ENCODE results near the gene NBR1.
"Not testable (repeated sequence)": the region's sequence is repeated elsewhere in the genome, so short reads cannot be mapped to it uniquely, and the experiment has no call there.

NBR1 gene

GRCh38 chr17:43170766-43171585 is at the start of gene NBR1:
TSS of gene NBR1 (plus strand) at chr17:43171214. CDS start at chr17:43175800, 4,586 bp downstream.
- peak; percentile 81 for FAIRE-seq

- FAIRE-seq = peak; percentile 96
Measured at GRCh38 chr17:43125133-43125966, 45.7 kb upstream of the NBR1 start, which contains the start of gene BRCA1. TSS of gene BRCA1 (minus strand) at chr17:43125364. CDS start at chr17:43124096, 1,268 bp downstream.

- FAIRE-seq = no peak
Measured at GRCh38 chr17:43125967-43126910, 44.8 kb upstream of the NBR1 start.

GRCh38 chr17:43126911-43127290 is 44.1 kb upstream of the NBR1 start:
- no peak for FAIRE-seq

- FAIRE-seq = not testable (repeated sequence)
Measured at GRCh38 chr17:43127333-43127876, 43.6 kb upstream of the NBR1 start.

GRCh38 chr17:43129671-43130010 is 41.4 kb upstream of the NBR1 start:
- no peak for FAIRE-seq

GRCh38 chr17:43132117-43132516 is 38.9 kb upstream of the NBR1 start:
- no peak for FAIRE-seq

- FAIRE-seq = not testable (repeated sequence)
Measured at GRCh38 chr17:43133439-43133838, 37.6 kb upstream of the NBR1 start.

GRCh38 chr17:43134774-43135453 is 36.1 kb upstream of the NBR1 start:
- no peak for FAIRE-seq

- no peak for FAIRE-seq
Measured at GRCh38 chr17:43135454-43135819, 35.6 kb upstream of the NBR1 start.

- not testable (repeated sequence) for FAIRE-seq
Measured at GRCh38 chr17:43136574-43136973, 34.4 kb upstream of the NBR1 start.

GRCh38 chr17:43138531-43138930 is 32.5 kb upstream of the NBR1 start:
- FAIRE-seq = not testable (repeated sequence)

GRCh38 chr17:43140396-43141332 is 30.4 kb upstream of the NBR1 start:
- FAIRE-seq = no peak

- no peak for FAIRE-seq
Measured at GRCh38 chr17:43142153-43142552, 28.9 kb upstream of the NBR1 start.

- FAIRE-seq = no peak
Measured at GRCh38 chr17:43143201-43143600, 27.8 kb upstream of the NBR1 start.

- no peak for FAIRE-seq
Measured at GRCh38 chr17:43146649-43147048, 24.4 kb upstream of the NBR1 start.

GRCh38 chr17:43151880-43152456 is 19.0 kb upstream of the NBR1 start:
- FAIRE-seq = no peak

GRCh38 chr17:43153197-43153835 is 17.7 kb upstream of the NBR1 start:
- FAIRE-seq = not testable (repeated sequence)

GRCh38 chr17:43155666-43156065 is 15.3 kb upstream of the NBR1 start:
- no peak for FAIRE-seq

GRCh38 chr17:43159232-43159631 is 11.8 kb upstream of the NBR1 start:
- FAIRE-seq = not testable (repeated sequence)
